A204.1 (cell line): ENCODE measurements around the gene ANKRD50.

Experiments used
- FAIRE-seq: peaks from 2 replicates; lab custom pipeline; 2012; peaks lifted over from hg19 to GRCh38; lab: Jason Lieb, UNC

Gene ANKRD50, protein sequence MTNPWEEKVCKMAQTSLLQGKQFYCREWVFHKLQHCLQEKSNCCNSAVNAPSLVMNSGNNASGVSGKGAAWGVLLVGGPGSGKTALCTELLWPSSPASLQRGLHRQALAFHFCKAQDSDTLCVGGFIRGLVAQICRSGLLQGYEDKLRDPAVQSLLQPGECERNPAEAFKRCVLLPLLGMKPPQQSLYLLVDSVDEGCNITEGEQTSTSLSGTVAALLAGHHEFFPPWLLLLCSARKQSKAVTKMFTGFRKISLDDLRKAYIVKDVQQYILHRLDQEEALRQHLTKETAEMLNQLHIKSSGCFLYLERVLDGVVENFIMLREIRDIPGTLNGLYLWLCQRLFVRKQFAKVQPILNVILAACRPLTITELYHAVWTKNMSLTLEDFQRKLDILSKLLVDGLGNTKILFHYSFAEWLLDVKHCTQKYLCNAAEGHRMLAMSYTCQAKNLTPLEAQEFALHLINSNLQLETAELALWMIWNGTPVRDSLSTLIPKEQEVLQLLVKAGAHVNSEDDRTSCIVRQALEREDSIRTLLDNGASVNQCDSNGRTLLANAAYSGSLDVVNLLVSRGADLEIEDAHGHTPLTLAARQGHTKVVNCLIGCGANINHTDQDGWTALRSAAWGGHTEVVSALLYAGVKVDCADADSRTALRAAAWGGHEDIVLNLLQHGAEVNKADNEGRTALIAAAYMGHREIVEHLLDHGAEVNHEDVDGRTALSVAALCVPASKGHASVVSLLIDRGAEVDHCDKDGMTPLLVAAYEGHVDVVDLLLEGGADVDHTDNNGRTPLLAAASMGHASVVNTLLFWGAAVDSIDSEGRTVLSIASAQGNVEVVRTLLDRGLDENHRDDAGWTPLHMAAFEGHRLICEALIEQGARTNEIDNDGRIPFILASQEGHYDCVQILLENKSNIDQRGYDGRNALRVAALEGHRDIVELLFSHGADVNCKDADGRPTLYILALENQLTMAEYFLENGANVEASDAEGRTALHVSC (N-terminal part only)

DNA sequence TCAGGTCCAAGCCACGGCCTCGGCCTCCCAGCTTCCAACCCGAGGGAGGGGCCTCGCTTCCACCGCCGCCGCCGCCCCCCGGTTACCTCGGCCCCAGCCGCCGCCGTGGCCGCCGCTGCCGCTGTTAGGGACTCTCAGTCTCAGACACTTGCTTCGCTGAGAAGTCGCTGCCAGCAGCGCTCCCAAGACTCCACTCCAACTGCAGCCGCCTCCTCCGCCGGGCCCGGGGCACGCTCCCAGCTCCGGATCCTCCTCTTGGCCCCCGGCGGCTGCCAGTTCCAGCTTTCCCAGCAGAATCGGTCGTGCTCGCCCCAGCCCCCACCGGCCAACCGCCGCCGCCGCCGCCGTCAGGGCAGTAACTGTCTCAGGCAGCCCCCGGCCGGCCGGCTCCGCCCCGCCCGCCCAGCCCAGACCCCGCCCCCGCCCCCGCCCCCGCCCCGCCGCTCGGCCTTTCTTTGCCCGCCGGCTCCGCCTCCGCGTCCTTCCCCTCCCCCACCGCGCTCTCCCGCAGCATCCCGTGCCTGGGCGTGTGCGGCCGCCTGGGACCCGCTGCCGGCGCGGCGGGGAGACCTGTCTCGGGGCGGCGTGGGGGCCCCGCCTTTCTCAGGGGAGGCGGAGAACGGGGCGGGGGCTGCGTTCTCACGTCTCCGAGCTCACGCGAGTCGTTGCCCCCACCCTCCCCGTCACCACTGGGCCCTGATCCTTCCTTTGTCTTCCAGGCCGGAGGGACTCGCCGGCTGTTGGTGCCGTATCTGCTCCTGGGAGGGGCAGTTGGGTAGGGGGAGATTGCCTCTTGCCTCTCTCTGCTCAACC is at the start of gene ANKRD50:
ANKRD50 (minus strand) TSS at position 361 of the 813 bp plus-strand sequence. CDS start 2,221 bp downstream, outside the sequence.
- FAIRE-seq = no peak

DNA sequence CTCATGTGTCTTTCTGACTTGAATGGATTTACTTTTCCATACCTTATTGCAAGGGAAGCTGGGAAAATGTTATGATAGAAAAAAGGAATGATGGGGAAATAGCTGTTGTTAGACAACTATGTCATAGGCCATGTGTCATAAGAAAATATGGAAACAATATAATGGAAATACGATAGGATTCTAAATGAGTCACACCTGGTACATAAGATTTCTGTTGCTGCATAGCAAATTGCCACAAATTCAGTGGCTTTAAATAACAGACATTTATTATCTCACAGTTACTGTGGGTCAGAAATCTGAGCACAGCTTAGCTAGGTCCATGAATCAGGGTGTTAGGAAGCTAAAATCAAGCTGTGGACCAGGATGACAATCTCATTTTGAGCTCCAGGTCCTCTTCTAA is 44.6 kb upstream of the ANKRD50 start:
- FAIRE-seq = no peak

DNA sequence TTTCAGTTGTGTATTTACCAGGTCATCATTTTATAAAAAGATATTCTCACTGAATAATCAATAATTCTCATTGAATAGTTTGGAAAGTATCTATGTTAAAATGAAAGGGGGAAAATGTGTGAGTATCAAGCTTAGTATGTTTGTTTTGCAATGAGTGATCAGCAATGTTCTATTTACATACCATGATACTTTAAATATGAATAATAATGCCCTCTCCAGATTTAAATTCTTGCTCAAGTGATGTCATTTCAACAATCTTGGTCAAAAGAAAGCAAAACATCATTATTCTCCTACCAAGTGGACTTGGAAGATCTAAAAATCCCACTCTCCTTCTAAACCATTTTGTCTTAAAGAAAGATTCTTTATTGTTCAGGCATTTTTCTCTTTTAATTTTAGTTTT is 42.1 kb upstream of the ANKRD50 start:
- no peak for FAIRE-seq

DNA sequence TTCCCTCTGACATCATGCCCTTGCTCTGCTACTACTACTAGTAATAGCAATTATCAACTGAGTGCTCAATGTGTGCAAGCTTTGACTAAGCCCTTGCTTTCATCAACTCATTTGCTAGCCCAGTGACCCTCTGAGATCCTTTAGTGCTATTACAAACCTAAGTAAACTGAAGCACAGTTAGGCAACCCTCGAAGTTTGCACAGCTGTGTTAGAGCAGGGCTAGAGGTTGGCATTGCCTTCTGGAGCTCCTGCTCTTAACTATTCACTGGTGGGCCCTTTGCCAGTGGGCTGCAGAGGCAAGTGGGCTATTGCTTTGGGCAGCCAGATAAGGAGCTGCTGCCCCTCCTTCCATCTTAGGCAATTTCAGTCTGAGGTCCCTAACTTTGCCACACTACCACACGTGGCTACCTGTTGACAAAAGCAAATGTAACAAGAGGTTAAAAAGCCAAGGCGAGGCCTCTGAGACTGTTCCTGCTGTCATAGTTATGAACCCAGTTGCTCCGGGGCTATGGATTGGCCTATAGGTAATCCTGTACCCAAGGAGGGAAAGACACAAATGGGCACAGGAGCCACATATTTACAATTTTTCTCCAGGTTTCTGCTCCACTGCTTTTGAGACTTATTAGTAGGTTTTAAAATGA is 41.5 kb upstream of the ANKRD50 start:
- FAIRE-seq = no peak

DNA sequence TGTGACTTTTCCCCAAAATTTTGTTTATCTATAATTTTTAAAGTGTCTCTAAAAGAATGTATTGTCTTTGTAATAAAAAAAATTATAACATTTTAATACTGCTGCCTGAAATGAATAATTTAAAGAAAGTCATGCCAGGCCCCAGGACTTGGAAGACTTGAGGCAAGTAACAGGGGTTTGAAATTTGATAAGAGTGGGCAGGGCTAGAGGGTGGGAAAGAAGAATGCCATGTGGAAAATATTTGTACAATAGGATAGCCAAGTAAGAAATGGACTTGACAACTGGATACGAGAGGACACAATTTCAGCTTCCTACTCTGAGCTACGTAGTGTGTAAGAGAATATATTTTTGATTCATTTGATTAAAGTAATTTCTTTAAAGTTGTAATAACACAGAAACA is 36.9 kb upstream of the ANKRD50 start:
- FAIRE-seq = no peak

DNA sequence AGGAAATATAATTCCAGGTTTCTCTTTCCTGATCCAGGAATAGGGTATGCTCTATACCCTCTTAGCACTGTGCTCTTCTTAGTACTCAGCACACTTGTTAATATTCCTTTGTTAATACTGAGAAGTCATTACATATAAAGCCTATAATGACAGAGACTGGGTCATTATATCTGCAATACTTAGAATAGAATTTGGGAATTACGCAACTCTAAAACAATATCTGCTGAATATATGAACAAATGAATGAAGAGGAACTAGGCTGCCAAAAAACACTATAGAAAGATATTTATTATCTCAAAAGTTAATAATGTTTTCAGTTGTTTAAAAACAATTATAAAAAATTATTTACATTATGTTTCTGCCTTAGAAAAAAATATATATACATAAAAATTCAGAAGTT is 36.4 kb upstream of the ANKRD50 start:
- no peak for FAIRE-seq

DNA sequence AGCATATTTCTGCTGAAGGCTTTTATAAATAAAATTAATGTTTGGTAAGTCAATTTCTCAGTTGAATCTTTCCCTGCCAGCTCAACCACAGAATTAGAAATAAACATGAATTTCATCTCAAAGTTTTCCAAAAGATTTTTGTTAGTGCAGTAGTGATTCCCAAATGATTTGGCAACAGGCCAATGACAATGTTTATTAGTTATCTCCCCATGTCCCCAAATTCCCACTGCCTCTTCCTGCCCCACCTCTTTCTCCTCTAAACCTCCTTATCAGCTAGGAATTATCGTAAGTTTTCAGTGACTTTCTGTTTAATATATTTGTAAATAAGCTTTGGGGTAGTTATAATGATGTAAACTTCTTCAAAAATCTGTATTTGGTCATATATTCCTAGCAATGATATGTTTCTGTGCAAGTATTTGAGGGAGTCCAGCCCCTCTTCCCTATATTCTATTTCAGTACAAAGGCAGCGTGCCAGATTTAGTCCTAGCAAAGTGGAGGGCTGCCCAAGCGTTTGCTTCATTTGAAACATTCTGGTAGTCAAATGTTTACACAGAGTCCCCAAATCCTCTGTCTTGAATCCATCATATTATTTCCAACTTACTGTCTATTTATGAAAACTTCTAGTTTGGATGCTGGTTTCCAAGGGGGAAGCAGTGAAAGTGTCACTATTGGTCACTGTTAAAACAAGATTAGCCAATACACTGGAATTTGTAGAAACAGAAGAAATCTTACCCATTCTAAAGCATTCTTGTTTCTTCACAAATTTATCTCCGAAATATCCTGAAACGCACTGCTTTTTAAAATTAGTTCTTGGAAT is 33.7 kb upstream of the ANKRD50 start:
- FAIRE-seq = no peak

DNA sequence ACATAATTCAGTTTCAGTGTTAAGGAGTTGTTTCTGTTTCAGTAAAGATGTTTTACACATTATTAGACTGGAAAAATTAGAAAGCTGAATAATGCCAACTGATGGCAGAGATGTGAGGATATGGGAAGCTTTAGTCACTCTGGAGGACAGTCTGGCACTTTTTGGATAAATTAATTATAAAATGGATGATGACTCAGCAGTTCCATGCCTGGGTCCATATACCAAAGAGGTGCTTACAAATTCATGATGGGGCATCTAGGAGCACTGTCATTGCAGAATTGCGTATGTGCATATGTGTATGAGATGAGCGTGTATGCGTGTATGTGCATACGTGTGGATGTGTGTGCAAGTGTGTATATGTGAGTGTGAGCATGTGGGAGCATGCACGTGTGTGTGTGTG is 31.2 kb upstream of the ANKRD50 start:
- no peak for FAIRE-seq

DNA sequence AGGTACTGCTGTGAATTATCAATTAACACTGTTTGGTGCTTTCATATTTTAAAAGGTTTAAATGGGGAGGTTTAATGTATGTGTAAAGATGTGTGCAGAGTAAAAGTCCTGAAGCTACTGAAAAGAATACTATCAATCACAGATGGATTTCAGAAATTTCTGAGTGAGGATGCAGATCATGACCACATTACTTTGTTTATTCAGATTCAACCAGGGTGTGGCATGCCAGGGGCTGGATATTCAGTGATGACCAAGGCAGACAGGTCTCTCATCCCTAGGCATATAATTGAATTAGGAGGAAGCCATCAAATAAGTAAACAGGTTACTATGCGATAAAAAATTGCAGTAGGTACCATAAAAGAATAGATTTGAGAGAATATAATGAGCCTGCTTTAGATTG is 28.0 kb upstream of the ANKRD50 start:
- FAIRE-seq = no peak

DNA sequence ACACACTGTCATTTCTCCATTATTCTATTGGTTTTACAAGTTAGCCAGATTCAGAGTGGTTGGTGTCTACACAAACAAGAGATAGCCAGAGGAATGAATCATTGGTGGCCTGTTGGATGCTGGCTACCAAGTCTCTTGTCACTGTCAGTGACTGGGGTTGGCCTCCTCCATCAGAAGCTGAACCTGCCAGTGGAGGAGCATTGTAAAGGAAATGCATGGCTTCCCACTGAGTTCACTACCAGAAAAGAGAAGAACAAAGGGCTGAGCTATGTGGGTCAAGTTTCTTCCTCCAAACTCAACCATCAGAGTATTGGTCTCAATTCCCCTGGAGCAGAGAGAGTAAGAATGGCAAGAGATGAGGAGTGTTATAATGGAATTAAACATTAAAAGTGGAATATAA is 26.5 kb upstream of the ANKRD50 start:
- FAIRE-seq = no peak

DNA sequence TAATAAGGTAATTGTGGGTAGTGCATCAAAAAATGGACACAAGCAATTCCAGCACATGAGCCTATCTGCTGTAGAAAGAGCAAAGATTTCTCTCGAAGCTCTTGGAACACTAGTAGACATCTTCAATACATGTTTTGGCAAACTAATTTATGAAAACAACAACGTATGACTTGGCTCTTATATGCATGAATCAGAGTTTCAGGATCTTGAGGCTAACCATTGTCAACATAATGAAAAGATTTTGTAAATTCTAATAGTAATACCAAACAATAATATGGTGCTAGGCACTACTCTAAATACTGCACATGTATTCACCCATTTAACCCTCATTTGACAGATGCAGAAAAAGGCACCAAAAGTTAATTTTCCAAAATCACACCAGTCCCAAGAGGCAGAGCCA is 25.1 kb upstream of the ANKRD50 start:
- no peak for FAIRE-seq

DNA sequence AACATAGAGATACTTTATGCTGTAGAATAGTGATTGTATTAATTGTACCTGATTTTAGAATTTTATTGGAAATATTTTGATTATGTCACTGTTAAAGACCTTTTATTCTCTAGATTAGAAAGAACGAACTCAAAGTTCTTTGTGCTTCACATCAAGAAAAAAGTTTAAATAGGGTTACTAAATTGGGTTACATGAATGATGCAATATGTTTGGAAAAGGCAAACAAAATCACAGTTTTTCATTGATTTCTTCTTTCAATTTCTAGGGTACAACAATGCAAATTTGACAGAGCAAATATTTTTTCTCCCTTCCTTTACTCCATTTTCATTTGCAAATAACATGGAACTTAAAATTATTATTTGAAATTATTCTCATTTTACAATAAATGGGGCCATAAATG is 24.0 kb upstream of the ANKRD50 start:
- no peak for FAIRE-seq

DNA sequence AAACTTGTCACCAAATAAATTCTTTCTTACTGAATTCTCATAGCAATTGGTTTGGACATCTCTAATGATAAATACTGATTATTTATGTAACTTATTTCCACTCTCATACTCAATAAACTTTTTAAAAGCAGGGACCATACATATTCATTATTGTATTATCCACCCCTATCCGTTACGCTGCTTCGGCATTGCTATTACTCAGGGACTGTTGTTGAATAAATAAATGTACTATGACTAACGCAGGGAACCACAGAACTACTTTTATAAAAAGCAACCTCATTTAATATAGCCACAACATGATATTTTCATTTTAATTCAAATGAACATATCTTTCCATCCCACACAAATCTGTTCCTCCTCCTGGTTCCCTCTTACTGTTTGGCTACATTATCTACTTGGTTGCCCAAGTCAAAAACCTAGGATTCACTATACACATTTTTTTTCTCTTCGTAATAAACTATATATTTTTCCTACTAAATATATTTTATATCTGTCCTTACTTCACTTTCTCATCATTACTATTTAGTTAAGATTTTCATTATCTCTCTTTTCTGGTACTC is 14.9 kb upstream of the ANKRD50 start:
- FAIRE-seq = no peak

DNA sequence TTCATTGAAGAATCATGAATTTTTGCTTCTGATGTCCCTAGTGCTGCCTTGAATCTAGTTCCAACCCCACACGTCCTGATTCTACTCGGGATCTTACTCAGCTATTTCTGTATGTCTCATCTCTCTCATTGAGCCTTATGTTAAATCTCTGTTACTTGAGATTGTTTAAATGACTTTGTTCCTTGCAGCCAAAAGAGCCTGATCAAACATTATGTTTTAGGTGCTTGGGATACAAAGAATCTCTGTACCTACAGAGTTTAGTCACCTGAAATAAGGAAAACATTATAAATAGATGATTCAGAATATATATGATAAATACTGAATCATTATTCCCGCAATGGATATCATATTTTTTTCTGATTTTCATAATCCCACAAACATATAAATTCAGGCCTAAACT is 13.7 kb upstream of the ANKRD50 start:
- FAIRE-seq = no peak

DNA sequence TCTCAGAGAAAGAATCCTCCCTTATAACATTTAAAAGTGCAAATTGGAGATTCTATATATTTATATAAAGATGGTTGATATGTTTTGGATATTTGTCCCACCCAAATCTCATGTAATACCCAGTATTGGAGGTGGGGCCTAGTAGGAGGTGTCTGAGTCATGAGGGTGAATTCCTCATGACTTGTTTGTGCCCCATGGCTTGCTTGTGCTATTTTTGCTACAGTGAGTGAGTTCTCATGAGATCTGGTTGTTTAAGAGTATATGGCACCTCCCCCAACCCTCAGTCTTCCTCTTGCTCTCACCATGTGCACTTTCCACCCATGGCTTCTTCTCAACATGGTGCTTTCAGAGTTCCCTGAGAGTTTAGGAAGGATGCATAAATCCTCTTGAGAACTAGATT is 9.5 kb upstream of the ANKRD50 start:
- FAIRE-seq = no peak

DNA sequence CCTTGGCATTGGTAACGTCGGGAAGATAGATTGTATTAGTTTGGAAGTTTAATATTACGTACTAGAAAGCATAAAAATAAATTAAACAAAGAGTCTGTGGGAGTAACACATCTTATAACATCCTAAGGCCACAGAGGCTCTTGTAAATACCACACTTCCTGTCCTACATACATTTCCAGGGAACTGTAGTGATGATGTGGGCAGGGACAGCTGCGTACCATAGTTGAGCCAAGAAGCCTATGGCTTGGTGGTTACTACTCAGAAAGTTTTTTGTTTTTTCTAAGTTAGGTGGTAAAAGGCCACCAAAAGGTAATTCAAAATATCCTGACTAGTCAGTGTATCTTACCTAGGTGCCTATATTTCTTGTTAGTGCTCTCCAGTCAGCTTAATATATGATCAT is 4.6 kb upstream of the ANKRD50 start:
- no peak for FAIRE-seq

DNA sequence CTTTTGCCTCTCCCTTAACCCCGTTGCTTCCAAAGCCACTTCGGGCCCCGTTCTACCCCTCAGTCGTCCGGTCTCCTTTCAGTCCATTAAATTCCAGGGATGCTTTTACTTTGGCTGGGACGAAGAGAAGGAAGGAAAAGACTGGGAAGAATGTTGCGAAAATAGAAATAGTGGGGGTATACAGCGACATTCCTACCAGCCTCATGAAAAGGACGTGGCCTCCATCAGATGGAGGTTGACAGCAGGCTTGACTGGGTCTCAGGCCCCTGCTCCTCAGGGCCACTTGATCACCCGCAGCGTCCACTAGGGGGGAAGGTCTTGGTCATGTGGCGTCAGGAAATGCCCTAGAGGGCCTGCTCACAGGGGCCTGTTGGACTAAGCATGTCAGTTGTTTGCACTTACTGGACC is 657 bp upstream of the ANKRD50 start:
- FAIRE-seq = no peak

DNA sequence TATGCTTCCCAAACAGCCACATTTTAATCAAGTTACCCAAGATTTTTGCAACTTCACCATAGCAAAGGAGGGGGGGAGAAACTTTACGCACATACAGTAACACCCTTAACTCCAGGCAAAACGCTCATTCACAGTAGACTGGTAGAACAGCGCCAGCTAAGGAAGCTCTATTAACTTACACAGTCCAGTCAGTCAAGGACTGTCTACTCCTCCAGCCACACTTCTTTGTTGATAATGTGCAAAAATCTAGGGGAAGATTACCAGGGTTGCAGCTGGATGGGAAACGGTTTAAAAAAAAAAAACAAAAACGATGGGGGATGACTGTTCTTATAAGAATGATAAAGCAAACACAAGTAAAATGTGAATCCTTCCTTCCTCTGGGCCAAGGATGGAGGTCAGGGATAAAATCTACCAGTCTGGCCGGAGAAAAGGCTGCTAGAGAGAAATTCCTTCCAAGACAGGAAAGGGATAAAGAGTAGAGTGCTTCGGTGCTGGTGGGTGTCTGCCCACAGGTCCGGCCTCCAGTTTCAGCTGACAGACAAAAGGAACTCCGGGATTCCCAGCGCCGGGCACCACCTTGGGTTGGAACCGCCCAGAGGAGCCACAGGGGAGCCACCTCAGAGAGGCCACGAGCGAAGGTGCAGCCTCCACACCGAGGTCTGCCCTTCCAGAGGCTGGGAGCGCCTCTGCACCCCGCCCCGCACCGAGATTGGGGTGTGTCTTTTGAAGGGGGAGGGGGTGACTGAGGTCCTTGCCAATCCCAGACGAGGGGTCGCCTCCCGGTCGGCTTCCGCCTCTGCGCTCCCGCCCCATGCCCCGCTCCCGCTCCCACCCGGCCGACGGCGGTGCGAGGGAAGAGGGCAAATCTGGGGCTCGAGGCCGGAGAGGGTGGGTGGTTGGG is 811 bp downstream of the ANKRD50 start:
- no peak for FAIRE-seq

DNA sequence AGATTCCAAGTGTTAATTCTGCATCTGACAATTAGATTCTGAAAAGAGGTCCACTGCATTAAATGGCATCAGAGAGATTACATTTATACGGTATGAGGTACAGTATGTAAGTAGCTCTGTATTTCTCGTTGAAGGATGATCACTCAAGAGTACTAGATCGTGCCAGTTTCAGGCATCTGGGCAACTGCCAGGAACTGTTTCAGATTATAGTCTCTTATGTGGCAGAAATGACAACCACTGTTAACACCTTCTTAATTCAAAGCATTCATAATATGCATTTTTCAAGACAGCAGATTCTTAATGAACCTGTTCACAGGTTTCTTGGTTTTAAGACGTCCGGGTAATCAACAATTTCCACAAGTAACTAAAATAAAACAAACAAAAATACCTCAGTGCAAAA is 1.6 kb downstream of the ANKRD50 start:
- no peak for FAIRE-seq
